COR-L47 (cell line): ENCODE measurements around the gene CCT5.
"Not testable (repeated sequence)": the region's sequence is repeated elsewhere in the genome, so short reads cannot be mapped to it uniquely, and the experiment has no call there.

Source experiments
- DNase-seq: peaks from one replicate; lab custom pipeline; 2025; lab: John Stamatoyannopoulos, UW

CCT5 gene

GRCh38 chr5:10246761-10247160 is 3.3 kb upstream of the CCT5 start:
- no peak for DNase-seq

GRCh38 chr5:10247217-10247616 is 2.9 kb upstream of the CCT5 start:
- not testable (repeated sequence) for DNase-seq

DNA sequence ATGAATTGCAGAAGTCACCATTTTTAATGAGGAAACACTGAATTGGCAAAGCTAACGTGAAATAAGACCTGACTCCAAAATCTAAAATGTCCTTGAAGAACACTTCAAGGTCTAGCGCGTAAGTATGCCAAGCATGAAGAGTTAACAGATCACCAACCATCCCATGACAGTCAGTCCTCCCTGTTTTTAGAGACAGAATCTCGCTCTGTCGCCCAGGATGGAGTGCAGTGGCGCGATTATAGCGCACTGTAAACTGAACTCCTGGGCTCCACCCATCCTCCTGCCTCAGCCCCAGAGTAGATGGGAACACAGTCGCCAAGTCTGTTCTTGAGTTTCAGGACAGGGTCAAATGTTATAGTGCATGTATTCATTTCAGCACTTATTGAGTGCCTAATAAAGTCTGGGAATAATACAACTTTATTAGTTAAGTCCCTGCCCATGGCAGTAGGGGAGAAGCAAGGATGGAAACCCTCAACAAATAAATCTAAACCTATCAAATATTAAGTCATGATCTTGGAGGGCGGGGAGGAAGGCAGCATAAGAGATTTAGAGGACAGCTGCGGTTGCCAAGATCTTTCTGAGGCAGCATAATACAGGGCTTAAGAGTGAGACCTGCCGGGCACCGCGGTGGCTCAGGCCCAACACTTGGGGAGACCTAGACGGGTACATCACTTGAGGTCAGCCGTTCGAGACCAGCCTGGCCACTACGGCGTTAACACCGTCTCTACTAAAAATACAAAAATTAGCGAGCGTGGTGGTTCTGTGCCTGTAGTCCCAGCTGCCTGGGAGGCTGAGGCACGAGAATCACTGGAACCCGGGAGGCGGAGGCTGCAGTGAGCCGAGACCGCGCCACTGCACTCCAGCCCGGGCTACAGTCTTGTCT is 1.5 kb upstream of the CCT5 start:
- DNase-seq, result no peak

GRCh38 chr5:10250806-10251276 is 761 bp downstream of the CCT5 start:
- DNase-seq, result no peak

DNA sequence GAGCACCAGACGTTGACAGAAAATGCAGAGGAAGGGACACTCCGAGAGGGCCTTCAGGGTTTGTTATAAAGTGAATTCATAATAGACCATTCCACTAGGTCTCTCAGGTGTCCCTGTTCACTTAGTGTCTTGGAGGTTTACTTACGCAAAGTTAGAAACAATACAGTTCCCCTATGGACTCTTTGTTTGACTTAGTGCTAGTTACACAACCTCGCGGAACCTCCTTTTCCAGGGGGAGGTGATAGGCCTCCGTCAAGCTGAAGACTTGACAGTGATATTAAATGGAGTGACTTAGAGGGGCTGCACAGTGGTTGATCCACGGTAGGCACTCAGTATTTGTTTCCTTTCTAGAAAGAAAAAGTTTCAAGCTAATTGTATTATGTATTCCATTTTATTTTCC is 1.3 kb downstream of the CCT5 start:
- no peak for DNase-seq

DNA sequence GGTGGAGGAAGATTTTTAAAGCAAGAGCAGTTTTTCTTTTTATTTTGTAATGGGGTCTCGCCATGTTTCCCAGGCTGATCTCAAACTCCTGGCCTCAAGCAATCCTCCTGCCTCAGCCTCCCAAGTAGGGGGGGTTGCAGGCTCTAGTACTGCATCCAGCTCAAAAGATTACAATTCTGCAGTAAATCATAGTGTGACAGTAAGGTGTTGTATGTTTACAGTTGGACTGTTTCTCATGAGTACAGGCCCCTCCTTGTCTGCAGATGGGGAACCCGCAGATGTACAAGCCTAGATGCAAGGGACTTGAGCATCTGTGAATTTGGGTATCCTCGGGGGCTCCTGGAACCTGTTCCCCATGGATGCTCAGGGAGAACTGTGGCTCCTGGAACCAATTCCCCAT is 3.3 kb downstream of the CCT5 start:
- DNase-seq, result no peak

DNA sequence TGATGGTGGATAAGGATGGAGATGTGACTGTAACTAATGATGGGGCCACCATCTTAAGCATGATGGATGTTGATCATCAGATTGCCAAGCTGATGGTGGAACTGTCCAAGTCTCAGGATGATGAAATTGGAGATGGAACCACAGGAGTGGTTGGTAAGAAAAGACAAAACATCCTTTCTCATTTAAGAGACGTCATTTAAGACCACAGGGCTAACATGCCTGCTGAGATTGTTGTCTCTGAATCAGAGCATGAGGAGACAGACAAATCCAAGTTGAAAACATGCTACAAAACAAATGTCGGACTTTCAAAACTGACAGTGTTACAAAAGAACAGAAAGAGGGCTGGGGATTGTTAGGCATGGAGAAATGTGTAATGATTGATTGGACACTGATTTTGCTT is 4.6 kb downstream of the CCT5 start:
- no peak for DNase-seq

DNA sequence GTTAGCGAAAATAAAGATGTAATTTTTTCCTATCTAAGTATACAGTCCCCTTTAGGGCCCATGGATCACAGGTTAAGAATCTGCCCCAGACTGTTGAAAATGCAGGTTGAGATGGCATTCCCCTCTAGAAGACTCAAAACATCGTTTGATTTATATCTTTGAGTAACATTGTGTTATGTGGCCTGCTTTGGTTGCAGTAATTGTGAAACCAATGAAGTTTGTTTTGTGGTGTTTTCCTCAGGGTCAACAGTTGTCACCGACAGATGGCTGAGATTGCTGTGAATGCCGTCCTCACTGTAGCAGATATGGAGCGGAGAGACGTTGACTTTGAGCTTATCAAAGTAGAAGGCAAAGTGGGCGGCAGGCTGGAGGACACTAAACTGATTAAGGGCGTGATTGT is 7.8 kb downstream of the CCT5 start:
- DNase-seq, result no peak

DNA sequence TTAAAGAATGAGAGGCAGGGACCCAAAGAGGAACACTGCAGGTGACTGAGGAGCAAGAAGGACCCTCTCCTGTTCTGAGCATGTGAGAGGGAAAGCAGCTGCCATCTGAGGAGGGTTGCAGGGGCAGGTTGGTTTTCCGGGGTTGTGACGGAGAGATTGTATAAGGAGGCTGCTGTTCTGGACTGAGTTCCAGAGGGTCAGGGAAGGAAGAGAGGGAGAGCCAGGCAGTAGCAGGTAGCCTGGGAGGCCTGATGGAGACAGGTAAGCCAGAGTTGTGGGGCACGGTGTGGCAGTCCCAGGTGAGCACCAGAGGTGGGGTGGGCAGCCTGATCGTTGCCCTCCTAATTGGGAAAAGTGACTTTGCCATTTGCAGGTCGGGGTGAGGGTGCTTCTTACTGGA is 9.8 kb downstream of the CCT5 start:
- no peak for DNase-seq

DNA sequence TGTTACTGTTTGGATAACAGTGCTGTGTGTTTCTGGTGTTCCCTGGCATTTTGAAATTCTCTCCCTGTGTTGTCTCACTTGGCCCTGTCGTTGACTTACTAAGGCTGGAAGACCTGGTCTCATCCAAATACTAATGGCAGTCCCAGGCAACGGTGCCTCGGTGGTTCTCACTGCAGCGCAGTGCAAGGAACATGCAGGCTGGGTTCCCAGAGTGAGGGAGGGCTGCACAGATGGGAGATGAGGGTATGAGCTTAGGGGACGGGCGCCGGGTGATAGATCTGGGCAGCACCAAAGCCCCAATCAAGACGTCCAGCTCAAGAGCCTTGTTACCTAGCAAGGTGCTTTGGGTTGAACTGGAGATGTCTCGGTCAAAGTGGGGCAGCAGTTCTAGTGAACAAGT is 11.0 kb downstream of the CCT5 start:
- DNase-seq, result no peak

DNA sequence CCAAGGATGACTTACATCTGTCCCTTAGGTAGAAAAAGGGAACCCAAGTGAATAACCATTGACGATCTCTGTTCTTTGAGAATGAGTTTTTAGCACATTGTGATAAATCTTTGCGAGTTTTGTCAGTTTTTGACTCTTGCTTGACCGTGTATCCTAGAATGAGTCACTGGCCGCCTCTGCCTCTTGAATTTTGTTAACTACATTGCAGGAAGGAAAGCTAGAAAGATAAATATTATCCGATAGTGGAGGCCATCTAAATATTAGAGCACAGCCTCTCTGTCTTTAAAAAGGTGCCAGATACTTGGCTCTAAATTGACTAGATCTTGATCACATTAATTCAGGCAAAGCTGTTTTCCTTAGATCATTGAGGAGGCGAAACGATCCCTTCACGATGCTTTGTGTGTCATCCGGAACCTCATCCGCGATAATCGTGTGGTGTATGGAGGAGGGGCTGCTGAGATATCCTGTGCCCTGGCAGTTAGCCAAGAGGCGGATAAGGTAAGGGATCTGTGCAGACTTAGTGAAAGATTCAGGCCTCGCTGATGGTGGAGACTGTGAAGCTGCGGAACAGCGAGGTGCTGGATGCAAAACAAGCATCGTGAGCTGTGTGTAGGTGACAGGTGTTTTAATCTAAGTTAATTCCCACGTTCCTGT is 12.2 kb downstream of the CCT5 start:
- DNase-seq, result no peak

DNA sequence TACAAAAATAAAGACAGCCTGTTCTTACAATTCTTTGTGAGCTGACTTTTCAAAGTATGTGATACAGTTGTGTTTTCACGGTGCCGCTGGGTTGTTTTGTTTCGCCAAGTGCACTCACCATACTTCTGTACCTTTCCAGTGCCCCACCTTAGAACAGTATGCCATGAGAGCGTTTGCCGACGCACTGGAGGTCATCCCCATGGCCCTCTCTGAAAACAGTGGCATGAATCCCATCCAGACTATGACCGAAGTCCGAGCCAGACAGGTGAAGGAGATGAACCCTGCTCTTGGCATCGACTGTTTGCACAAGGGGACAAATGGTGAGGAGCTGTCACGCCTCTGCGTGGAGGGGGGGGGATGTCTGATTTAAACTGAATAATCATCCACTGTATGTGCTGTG is 12.9 kb downstream of the CCT5 start:
- DNase-seq, result no peak

DNA sequence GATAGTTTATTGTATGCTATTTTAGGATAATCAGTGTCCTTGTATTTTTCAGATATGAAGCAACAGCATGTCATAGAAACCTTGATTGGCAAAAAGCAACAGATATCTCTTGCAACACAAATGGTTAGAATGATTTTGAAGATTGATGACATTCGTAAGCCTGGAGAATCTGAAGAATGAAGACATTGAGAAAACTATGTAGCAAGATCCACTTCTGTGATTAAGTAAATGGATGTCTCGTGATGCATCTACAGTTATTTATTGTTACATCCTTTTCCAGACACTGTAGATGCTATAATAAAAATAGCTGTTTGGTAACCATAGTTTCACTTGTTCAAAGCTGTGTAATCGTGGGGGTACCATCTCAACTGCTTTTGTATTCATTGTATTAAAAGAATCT is 14.5 kb downstream of the CCT5 start:
- DNase-seq, result no peak

DNA sequence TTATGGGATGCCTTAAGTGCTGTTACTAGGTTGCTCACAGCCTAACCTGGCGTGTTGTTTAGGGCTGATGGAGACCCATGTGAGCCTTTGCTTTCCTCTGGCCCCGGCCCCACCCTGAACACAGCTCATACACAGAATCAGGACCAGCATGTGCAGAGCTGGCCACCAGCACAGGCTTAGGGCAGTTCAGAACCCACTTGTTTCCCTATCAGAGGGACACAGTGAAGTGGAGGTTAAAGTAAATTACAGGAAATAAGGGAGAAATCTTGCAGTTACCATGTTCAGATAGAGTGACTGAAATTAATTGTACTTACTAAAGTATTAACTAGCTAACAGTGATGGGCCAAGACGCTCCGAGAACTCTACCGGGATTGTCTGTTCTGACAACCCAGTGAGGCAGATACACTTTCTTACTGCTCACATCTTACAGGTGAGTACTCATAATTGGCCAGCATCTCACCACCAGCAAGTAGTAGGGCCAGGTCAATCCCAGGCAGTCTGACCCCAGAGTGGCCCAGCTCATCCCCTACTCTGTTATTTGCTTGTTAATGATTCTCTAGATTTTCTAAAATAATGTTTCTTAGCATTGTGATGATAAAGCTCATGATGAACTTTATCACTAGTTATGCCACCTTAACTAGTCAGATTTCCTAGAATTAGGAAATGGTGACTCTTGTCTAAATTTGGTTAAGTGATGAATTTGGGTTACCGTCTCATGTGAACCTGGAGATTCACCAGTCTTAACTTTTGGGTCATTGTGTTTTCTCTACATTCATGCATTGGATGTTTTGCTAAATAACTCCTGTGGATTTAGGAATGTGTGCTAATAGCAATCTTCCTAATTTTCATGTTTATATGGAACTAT is 15.4 kb downstream of the CCT5 start:
- DNase-seq, result no peak

- DNase-seq, result no peak
These were observed 16.1 kb downstream of the CCT5 start for GRCh38 chr5:10266137-10266536.

DNA sequence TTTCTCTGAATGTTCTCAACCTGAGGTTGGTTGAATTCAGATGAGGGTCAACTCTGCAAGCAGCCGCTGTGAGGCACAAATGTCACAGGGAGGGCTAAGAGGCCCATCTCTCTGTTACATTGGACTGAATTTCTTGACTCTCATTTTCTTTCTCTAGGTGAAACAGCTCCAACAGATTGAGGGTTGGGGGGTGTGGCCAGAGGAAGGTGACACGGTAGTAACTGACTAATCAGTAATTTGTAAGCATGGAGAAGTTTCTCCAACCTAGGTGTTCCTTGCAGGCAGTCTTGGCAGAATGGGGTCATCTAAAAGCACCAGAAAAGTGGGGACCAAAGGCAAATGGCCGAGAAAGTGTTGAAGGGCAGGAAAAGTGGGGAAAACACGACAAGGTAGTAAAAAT is 16.8 kb downstream of the CCT5 start:
- no peak for DNase-seq

GRCh38 chr5:10268100-10268499 is 18.0 kb downstream of the CCT5 start:
- no peak for DNase-seq

GRCh38 chr5:10272053-10272874 is 22.2 kb downstream of the CCT5 start:
- DNase-seq, result no peak

- not testable (repeated sequence) for DNase-seq
These were observed 22.8 kb downstream of the CCT5 start for GRCh38 chr5:10272875-10273209.

GRCh38 chr5:10275460-10275859 is 25.4 kb downstream of the CCT5 start:
- DNase-seq, result no peak

- DNase-seq, result no peak
These were observed 25.9 kb downstream of the CCT5 start for GRCh38 chr5:10275991-10276390.

- no peak for DNase-seq
These were observed 26.6 kb downstream of the CCT5 start for GRCh38 chr5:10276691-10277090.
